CD4-positive, CD25-positive, alpha-beta regulatory T cell (primary cell): ENCODE data around the gene RERE. TPM values are rescaled to one million over a fixed set of nuclear protein-coding genes. Genes with fewer than 3 reads are reported as not detected.

Source experiments
- ATAC-seq, 2 donors: fragments of 150-1000 bp; cut with Tn5 transposase; one replicate each; pipeline ENCODE4 v1.10.0; 2021; ENCODE audit warnings: low read depth in 2 of 2, moderate number of reproducible peaks in 2 of 2, moderate library complexity in 1 of 2
- DNase-seq, 3 donors: peaks; one replicate each; pipeline versions ENCODE4 v3.0.0 to v3.0.0-alpha.2; 2012 to 2022; ENCODE audit warnings: mixed read lengths in 1 of 3
- H3K27ac ChIP-seq: one replicate; pipeline ENCODE4 v1.7.0; 2013; ENCODE audit warnings: mild to moderate bottlenecking, low read length; ENCODE audit not compliant: insufficient read depth, poor library complexity, severe bottlenecking
- H3K27me3 ChIP-seq: one replicate; pipeline ENCODE4 v1.7.0; 2013; ENCODE audit warnings: low read length; ENCODE audit not compliant: control insufficient read depth, insufficient read depth
- H3K36me3 ChIP-seq: one replicate; pipeline ENCODE4 v1.7.0; 2013; ENCODE audit warnings: mild to moderate bottlenecking, low read length, moderate library complexity; ENCODE audit not compliant: control insufficient read depth, insufficient read depth
- H3K4me1 ChIP-seq: 2 replicates; pipeline ENCODE4 v1.7.0; 2013; ENCODE audit warnings: mild to moderate bottlenecking, low read length; ENCODE audit not compliant: insufficient read depth, control insufficient read depth, poor library complexity, severe bottlenecking
- H3K4me3 ChIP-seq: one replicate; pipeline ENCODE4 v1.7.0; 2013; ENCODE audit warnings: low read depth, mild to moderate bottlenecking, low read length, moderate library complexity
- H3K9me3 ChIP-seq, 2 experiments: 1 replicate in 1 of 2; 2 replicates in 1 of 2; pipeline ENCODE4 v1.7.0; 2013; ENCODE audit warnings: low read length in 2 of 2, mild to moderate bottlenecking in 1 of 2, moderate library complexity in 1 of 2; ENCODE audit not compliant: control insufficient read depth in 2 of 2
- H3K27ac Mint-ChIP-seq, 3 donors: one replicate each; pipeline ENCODE4 v1.8.0; 2020 to 2022; ENCODE audit warnings: mild to moderate bottlenecking in 3 of 3, mixed read lengths in 3 of 3, moderate library complexity in 2 of 3
- H3K27me3 Mint-ChIP-seq: one replicate; pipeline ENCODE4 v1.8.0; 2022; ENCODE audit warnings: mild to moderate bottlenecking, mixed read lengths
- H3K36me3 Mint-ChIP-seq: one replicate; pipeline ENCODE4 v1.8.0; 2020; ENCODE audit warnings: mixed read lengths
- H3K4me1 Mint-ChIP-seq, 4 donors: one replicate each; pipeline ENCODE4 v1.8.0; 2020 to 2022; ENCODE audit warnings: mixed read lengths in 4 of 4, mild to moderate bottlenecking in 1 of 4
- H3K4me3 Mint-ChIP-seq, 4 donors: one replicate each; pipeline ENCODE4 v1.8.0; 2020 to 2022; ENCODE audit warnings: mild to moderate bottlenecking in 4 of 4, mixed read lengths in 4 of 4, moderate library complexity in 3 of 4
- H3K9me3 Mint-ChIP-seq, 7 donors: one replicate each; pipeline ENCODE4 v1.8.0; 2020 to 2022; ENCODE audit warnings: mixed read lengths in 7 of 7, mild to moderate bottlenecking in 3 of 7, moderate library complexity in 2 of 7
- polyA plus RNA-seq, 4 donors: library from polyadenylated mRNA; unstranded; fragments of 300-500 nt; fragmentation: Illumina TruSeq; gene quantifications; one replicate each; pipeline ENCODE4 v1.2.3, GENCODE V29; 2021
- total RNA-seq: library from RNA; stranded (reverse); gene quantifications from one replicate; pipeline ENCODE4 v1.2.3, GENCODE V29; 2022

RERE gene
- total and polyA plus RNA-seq, 5 donors from 2014 or later = 3.1 to 127 (median 5.7) TPM

DNA sequence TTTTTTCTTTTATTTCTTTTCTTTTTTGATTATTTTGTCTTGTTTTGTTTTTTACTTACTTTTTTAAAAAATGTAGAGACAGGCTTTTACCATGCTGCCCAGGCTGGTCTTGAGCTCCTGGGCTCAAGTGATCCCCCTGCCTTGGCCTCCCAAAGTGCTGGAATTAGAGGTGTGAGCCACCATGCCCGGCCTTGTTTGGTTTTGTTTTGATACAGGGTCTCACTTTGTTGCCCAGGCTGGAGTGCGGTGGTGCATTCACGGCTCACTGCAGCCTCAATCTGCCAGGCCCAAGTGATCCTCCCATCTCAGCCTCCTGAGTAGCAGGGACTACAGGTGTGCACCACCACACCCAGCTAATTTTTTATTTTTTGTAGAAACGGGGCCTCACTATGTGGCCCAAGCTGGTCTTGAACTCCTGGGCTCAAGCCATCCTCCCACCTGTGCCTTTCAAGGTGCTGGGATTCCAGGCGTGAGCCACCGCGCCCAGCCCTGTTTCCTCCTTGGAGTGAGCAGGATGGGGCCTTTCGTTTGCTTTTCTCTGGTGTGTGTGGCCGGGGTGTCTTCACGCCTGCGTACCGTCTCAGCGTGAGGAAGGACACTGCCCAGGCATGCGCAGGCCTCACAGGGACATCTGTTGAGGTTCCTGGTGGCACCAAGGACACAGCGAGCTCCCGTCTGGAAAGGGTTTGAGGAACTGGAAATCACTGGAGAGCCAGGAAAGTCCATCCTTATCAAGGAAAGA is 484.0 kb downstream of the RERE start:
- H3K27me3 Mint-ChIP-seq = no peaks in the 10 kb centered on the region
- H3K4me1 Mint-ChIP-seq = no peaks in the 10 kb centered on the region
- Histone ChIP-seq H3K9me3 (no peaks in the 10 kb centered on the region), H3K27me3 (no peaks in the 10 kb centered on the region), H3K27ac (no peak overlapping the region), H3K4me1 (no peaks in the 10 kb centered on the region), H3K36me3 (no peaks in the 10 kb centered on the region), H3K4me3 (no peak overlapping the region)
- DNase-seq (no peak), ATAC-seq (no peak)
- peaks cover 0 to 1% (median 0%) of the 10 kb centered on the region in 7 donors for H3K9me3 Mint-ChIP-seq
- no peak overlapping the region for H3K27ac Mint-ChIP-seq
- no peak overlapping the region for H3K4me3 Mint-ChIP-seq
- peaks cover 4% of the 10 kb centered on the region for H3K36me3 Mint-ChIP-seq

DNA sequence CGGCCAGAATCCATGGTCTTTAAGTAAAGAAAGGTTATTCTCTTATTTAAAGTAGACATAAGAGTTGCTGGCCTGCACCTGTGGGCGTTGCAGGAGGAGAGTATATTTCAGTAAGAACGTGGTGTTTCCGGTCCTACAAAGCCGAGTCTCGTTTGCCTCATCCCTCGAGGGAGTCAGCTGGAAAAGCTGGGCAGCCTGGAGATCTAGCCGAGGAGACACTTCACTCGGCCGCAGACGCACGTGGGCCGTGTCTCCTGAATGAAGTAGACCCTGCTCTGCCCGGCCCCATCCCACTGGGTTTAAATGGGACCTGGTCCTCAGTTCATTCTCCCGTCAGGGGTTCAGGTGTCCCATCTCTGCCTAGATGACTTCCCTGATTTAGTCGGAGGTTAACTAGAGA is 484.6 kb downstream of the RERE start:
- Mint-ChIP-seq H3K36me3 (peaks cover 4% of the 10 kb centered on the region), H3K27me3 (no peaks in the 10 kb centered on the region), H3K27ac (no peak overlapping the region), H3K4me3 (no peak overlapping the region), H3K4me1 (no peaks in the 10 kb centered on the region), H3K9me3 (peaks cover 0 to 1% (median 0%) of the 10 kb centered on the region in 7 donors)
- Histone ChIP-seq H3K4me1 (no peaks in the 10 kb centered on the region), H3K27ac (no peak overlapping the region), H3K4me3 (no peak overlapping the region), H3K27me3 (no peaks in the 10 kb centered on the region), H3K9me3 (no peaks in the 10 kb centered on the region), H3K36me3 (no peaks in the 10 kb centered on the region)
- no peak for DNase-seq
- ATAC-seq = no peak

DNA sequence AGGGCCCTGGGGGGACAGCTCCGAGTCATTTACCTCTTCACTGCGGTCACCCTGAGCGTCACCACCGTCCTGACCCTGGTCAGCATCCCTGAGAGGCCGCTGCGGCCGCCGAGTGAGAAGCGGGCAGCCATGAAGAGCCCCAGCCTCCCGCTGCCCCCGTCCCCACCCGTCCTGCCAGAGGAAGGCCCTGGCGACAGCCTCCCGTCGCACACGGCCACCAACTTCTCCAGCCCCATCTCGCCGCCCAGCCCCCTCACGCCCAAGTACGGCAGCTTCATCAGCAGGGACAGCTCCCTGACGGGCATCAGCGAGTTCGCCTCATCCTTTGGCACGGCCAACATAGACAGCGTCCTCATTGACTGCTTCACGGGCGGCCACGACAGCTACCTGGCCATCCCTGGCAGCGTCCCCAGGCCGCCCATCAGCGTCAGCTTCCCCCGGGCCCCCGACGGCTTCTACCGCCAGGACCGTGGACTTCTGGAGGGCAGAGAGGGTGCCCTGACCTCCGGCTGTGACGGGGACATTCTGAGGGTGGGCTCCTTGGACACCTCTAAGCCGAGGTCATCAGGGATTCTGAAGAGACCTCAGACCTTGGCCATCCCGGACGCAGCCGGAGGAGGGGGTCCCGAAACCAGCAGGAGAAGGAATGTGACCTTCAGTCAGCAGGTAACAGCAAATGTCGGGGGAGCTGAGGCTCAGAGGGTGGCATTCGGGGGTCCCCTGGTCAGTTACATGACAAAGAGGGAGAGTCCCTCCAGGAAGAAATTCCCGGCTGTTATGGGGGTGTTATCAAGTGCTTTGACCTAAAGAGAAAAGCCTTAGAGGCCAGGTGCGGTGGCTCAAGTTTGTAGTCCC is 486.9 kb downstream of the RERE start:
- no peak overlapping the region for H3K27ac ChIP-seq
- no peaks in the 10 kb centered on the region for H3K36me3 ChIP-seq
- H3K4me3 ChIP-seq = no peak overlapping the region
- Mint-ChIP-seq H3K4me1 (no peaks in the 10 kb centered on the region), H3K27me3 (no peaks in the 10 kb centered on the region), H3K27ac (peak overlapping the region in 1 of 3 donors; percentile 69), H3K4me3 (no peak overlapping the region), H3K9me3 (peaks cover 0 to 1% (median 0%) of the 10 kb centered on the region in 7 donors), H3K36me3 (no peaks in the 10 kb centered on the region)
- H3K4me1 ChIP-seq = no peaks in the 10 kb centered on the region
- H3K9me3 ChIP-seq = no peaks in the 10 kb centered on the region
- H3K27me3 ChIP-seq = no peaks in the 10 kb centered on the region
- DNase-seq (no peak), ATAC-seq (no peak)

DNA sequence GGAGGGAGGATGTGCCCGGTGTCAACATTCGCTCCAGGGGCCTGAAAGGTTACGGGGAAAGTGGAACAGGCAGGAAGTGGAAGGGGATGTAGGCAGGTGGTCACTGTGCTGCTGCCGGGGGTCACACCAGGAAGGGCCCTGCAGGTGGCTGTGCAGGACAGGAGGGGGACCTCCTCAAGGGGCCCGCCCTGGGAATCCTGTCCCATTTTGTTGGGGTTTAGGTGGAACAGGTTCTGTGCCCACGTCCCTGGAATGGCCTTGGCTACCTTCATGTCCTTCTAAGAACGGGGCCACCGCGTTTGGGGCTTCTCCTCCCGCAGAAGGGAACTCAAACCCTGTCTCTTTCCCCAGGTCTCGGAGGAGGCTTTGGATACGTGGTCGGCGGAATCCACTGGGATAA is 487.6 kb downstream of the RERE start:
- no peak overlapping the region for H3K4me3 Mint-ChIP-seq
- no peaks in the 10 kb centered on the region for H3K27me3 Mint-ChIP-seq
- Histone ChIP-seq H3K4me1 (no peaks in the 10 kb centered on the region), H3K27me3 (no peaks in the 10 kb centered on the region), H3K36me3 (no peaks in the 10 kb centered on the region), H3K4me3 (no peak overlapping the region), H3K27ac (no peak overlapping the region), H3K9me3 (no peaks in the 10 kb centered on the region)
- ATAC-seq (no peak), DNase-seq (no peak)
- no peak overlapping the region for H3K27ac Mint-ChIP-seq
- H3K4me1 Mint-ChIP-seq = no peaks in the 10 kb centered on the region
- H3K36me3 Mint-ChIP-seq = no peaks in the 10 kb centered on the region
- H3K9me3 Mint-ChIP-seq = peaks cover 0 to 1% (median 0%) of the 10 kb centered on the region in 7 donors

DNA sequence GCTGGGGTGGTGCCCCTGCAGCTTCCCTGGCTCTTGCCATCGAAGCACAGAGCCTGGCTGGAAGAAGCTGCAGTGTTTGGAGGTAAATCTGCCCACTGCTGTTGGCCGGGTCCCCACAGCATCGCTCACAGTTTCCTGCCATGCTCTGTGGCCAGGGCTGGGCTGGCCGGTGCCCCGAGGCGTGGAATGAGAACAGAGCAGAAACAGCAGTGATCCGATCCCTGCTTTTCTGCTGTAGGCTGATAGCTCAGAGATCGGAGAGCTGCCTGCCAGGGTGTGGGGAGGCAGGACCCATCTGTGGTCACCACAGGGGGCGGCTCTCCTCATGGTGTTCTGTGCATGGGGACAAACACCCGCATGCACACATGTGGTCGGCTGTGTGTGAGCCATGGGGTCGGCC is 488.0 kb downstream of the RERE start:
- Mint-ChIP-seq H3K36me3 (no peaks in the 10 kb centered on the region), H3K4me1 (no peaks in the 10 kb centered on the region), H3K27me3 (no peaks in the 10 kb centered on the region), H3K9me3 (peaks cover 0 to 1% (median 0%) of the 10 kb centered on the region in 7 donors), H3K27ac (no peak overlapping the region), H3K4me3 (no peak overlapping the region)
- Histone ChIP-seq H3K36me3 (no peaks in the 10 kb centered on the region), H3K4me3 (no peak overlapping the region), H3K4me1 (no peaks in the 10 kb centered on the region), H3K27me3 (no peaks in the 10 kb centered on the region), H3K9me3 (no peaks in the 10 kb centered on the region), H3K27ac (no peak overlapping the region)
- DNase-seq (no peak), ATAC-seq (no peak)

DNA sequence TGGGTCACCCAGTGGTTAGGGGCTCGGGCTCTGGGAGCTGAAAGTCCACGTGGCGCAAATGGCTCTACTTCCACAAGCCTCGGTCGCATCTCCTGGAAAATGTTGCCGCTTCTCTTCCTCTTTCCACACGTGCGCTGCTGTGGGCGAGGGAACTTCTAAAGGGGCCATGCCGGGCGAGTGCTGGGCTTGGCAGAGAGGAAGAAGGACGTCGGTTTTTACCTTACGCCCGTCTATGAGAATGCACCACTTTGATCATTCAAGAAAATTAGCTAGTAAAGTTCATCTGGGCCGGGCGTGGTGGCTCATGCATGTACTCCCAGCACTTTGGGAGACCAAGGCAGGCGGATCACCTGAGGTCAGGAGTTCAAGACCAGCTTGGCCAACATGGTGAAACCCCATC is 489.2 kb downstream of the RERE start:
- Histone ChIP-seq H3K9me3 (no peaks in the 10 kb centered on the region), H3K36me3 (no peaks in the 10 kb centered on the region), H3K27ac (no peak overlapping the region), H3K4me1 (no peaks in the 10 kb centered on the region), H3K4me3 (no peak overlapping the region), H3K27me3 (no peaks in the 10 kb centered on the region)
- H3K4me3 Mint-ChIP-seq = no peak overlapping the region
- peaks cover 0 to 1% (median 0%) of the 10 kb centered on the region in 7 donors for H3K9me3 Mint-ChIP-seq
- no peak overlapping the region for H3K27ac Mint-ChIP-seq
- H3K36me3 Mint-ChIP-seq = no peaks in the 10 kb centered on the region
- H3K4me1 Mint-ChIP-seq = no peaks in the 10 kb centered on the region
- no peaks in the 10 kb centered on the region for H3K27me3 Mint-ChIP-seq
- no peak for DNase-seq
- ATAC-seq = no peak

DNA sequence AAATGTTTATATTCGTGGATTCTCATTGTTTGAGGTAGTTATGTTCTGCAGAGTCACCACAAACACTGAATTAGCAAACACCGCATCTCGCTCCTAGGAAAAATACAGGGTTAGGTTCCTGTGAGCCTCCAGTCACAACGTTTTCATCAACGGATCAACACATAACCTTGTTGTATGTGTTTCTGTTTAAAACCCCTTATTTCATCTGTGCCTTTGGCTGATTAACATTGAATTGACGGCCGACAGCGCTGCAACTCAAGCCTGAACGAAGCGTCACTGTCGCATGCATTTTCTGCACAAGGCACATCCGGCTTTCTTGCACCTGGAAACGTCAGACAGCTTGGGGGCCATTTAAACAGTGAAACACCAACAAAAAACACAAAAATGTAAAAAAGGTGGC is 491.2 kb downstream of the RERE start:
- Histone ChIP-seq H3K36me3 (no peaks in the 10 kb centered on the region), H3K27me3 (no peaks in the 10 kb centered on the region), H3K4me1 (no peaks in the 10 kb centered on the region), H3K27ac (no peak overlapping the region), H3K4me3 (no peak overlapping the region), H3K9me3 (no peaks in the 10 kb centered on the region)
- H3K9me3 Mint-ChIP-seq = peaks cover 0 to 1% (median 0%) of the 10 kb centered on the region in 7 donors
- H3K4me1 Mint-ChIP-seq = no peaks in the 10 kb centered on the region
- H3K36me3 Mint-ChIP-seq = no peaks in the 10 kb centered on the region
- no peak overlapping the region for H3K4me3 Mint-ChIP-seq
- no peaks in the 10 kb centered on the region for H3K27me3 Mint-ChIP-seq
- no peak overlapping the region for H3K27ac Mint-ChIP-seq
- DNase-seq = no peak
- no peak for ATAC-seq
